Esophagus squamous epithelium (tissue), 5 donors: ENCODE results near the gene GET4. TPM values are rescaled to one million over a fixed set of nuclear protein-coding genes. Genes with fewer than 3 reads are reported as not detected.

Source experiments
- DNase-seq: peaks from one replicate; lab custom pipeline; 2025; lab: John Stamatoyannopoulos, UW
- H3K27ac ChIP-seq, 4 donors: fragments of 200-600 bp; sonication (generic); one replicate each; pipeline ENCODE4 v1.5.1; 2016 to 2019; ENCODE audit warnings: mild to moderate bottlenecking in 1 of 4
- H3K27me3 ChIP-seq, 4 donors: fragments of 200-600 bp; sonication (generic); 1 replicate in 3 of 4; 2 replicates in 1 of 4; pipeline versions ENCODE4 v1.5.1 to v1.6.0; 2017 to 2021; ENCODE audit warnings: antibody characterized with exemption in 1 of 4
- H3K36me3 ChIP-seq, 3 donors: fragments of 200-600 bp; sonication (generic); one replicate each; pipeline ENCODE4 v1.5.1; 2016 to 2019
- H3K4me1 ChIP-seq, 3 donors: fragments of 200-600 bp; sonication (generic); one replicate each; pipeline ENCODE4 v1.5.1; 2017 to 2019
- H3K4me3 ChIP-seq, 4 donors: fragments of 200-600 bp; sonication (generic); 1 replicate in 3 of 4; 2 replicates in 1 of 4; pipeline ENCODE4 v1.5.1; 2016 to 2019; ENCODE audit warnings: mild to moderate bottlenecking in 2 of 4, moderate library complexity in 1 of 4
- H3K9me3 ChIP-seq, 3 donors: fragments of 200-600 bp; sonication (generic); one replicate each; pipeline ENCODE4 v1.5.1; 2016 to 2019
- CTCF ChIP-seq, 6 experiments: fragments of 450-650 bp in 4 of 6; fragments of 200-600 bp in 2 of 6; sonication (generic) in 2 of 6; IDR thresholded peaks; one replicate each; pipeline ENCODE4 v1.5.1; 2016 to 2019; ENCODE audit warnings: antibody characterized with exemption in 6 of 6, mild to moderate bottlenecking in 4 of 6, moderate library complexity in 4 of 6
- POLR2A ChIP-seq, 4 donors: fragments of 450-650 bp; IDR thresholded peaks; one replicate each; pipeline ENCODE4 v1.6.1; 2017; ENCODE audit warnings: antibody characterized with exemption in 4 of 4, mild to moderate bottlenecking in 4 of 4, moderate library complexity in 3 of 4
- WGBS, 2 donors: methylation state at CpG; one replicate each; pipeline ENCODE4 v1.1.5; 2018; 5-methylcytosine and 5-hydroxymethylcytosine counted together
- intact Hi-C: fragments of 100-400 bp; cut with DNase I; formaldehyde crosslinking; loops from one replicate; pipeline ENCODE4 v1.15.0; 2022
- total RNA-seq, 4 donors: library from RNA; depleted of rRNA; stranded (reverse); fragments of >200 nt; gene quantifications; one replicate each; pipeline ENCODE4 v1.1.0, GENCODE V29; 2016
- donor health status: DM: yes; HTN: yes; CAD: no.

The GET4 gene
- total RNA-seq, 4 donors from 2014 or later: 22.3 to 29.6 (median 27.8) TPM

- no peak for DNase-seq
- Histone ChIP-seq H3K36me3 (peaks cover 11 to 43% (median 13%) of the 10 kb centered on the region in 3 donors), H3K4me3 (no peak overlapping the region), H3K27ac (peak overlapping the region in 1 of 4 donors; percentile 9), H3K27me3 (no peaks in the 10 kb centered on the region), H3K9me3 (no peaks in the 10 kb centered on the region), H3K4me1 (peaks cover 34 to 91% (median 53%) of the 10 kb centered on the region in 3 donors)
- WGBS, 2 donors: 75 to 90% methylated on average over 6 to 11 of the region's 37 CpGs
- TF ChIP-seq POLR2A (IDR thresholded peaks at IDR 0.05) (no peak), CTCF (IDR thresholded peaks at IDR 0.05) (no peak)
- intact Hi-C loops: no loop called here
These were observed 6.1 kb downstream of the GET4 start for GRCh38 chr7:882336-883035.

- peaks cover 28 to 82% (median 48%) of the 10 kb centered on the region in 3 donors for H3K4me1 ChIP-seq
- H3K36me3 ChIP-seq: peaks cover 17 to 51% (median 21%) of the 10 kb centered on the region in 3 donors
- no peaks in the 10 kb centered on the region for H3K9me3 ChIP-seq
- intact Hi-C loops: no loop called here
- no peak overlapping the region for H3K4me3 ChIP-seq
- H3K27ac ChIP-seq: peak overlapping the region in 2 of 4 donors; percentile 9 to 19
- 80% methylated on average over 27 to 37 of the region's 50 CpGs for WGBS, 2 donors
- no peak for DNase-seq
- TF ChIP-seq POLR2A (IDR thresholded peaks at IDR 0.05) (no peak), CTCF (IDR thresholded peaks at IDR 0.05) (no peak)
- no peaks in the 10 kb centered on the region for H3K27me3 ChIP-seq
These were observed 7.0 kb downstream of the GET4 start for GRCh38 chr7:883055-884021.

GRCh38 chr7:884191-885003 lies 8.0 kb downstream of the GET4 start:
- Histone ChIP-seq H3K36me3 (peaks cover 22 to 55% (median 23%) of the 10 kb centered on the region in 3 donors), H3K4me3 (no peak overlapping the region), H3K4me1 (peaks cover 17 to 72% (median 37%) of the 10 kb centered on the region in 3 donors), H3K27ac (peak overlapping the region in 2 of 4 donors; percentile 5 to 22), H3K9me3 (no peaks in the 10 kb centered on the region), H3K27me3 (no peaks in the 10 kb centered on the region)
- DNase-seq: no peak
- 88 to 89% methylated on average over 7 to 12 of the region's 31 CpGs for WGBS, 2 donors
- intact Hi-C loops: no loop called here
- TF ChIP-seq CTCF (IDR thresholded peaks at IDR 0.05) (no peak), POLR2A (IDR thresholded peaks at IDR 0.05) (no peak)

DNA sequence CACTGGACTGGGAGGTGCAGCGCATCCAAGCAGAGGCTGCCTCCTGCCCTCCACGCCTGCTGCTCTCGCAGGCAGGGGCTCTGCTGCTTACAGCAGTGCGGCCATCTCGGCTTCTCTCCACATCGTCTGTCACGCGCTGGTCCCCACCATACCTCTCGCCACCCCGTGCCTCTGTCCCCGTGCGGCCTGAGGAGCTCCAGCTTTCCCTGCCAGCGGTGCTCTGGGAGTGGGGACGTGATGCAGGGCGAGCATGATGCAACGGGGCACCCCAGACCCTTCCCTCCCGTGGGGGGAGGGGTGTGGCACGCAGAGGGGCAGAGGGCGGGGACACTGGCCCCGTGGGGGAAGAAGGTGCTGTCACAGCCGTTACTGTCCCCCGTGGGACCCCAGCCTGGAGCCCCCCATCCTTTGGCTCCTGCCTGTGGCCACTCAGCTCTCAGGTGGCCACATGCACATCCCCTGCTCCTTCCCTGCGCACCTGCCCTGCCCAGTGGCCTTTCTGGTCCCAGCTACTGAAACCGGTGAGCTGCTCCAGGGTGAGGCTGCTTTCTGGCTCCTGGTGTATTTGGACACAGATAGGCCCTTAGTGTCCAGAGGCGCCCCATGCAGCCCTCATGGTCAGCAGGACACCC lies 9.0 kb downstream of the GET4 start:
- H3K27me3 ChIP-seq: no peaks in the 10 kb centered on the region
- H3K9me3 ChIP-seq: no peaks in the 10 kb centered on the region
- H3K36me3 ChIP-seq: peaks cover 22 to 50% (median 24%) of the 10 kb centered on the region in 3 donors
- DNase-seq: no peak
- 76 to 90% methylated on average over 2 to 10 of the region's 25 CpGs for WGBS, 2 donors
- H3K4me3 ChIP-seq: no peak overlapping the region
- H3K4me1 ChIP-seq: peaks cover 16 to 62% (median 36%) of the 10 kb centered on the region in 3 donors
- TF ChIP-seq POLR2A (IDR thresholded peaks at IDR 0.05) (no peak), CTCF (IDR thresholded peaks at IDR 0.05) (no peak)
- no peak overlapping the region for H3K27ac ChIP-seq
- intact Hi-C loops: no loop called here
